ENCODE measurements around the gene SH3PXD2B. TPM values are rescaled to one million over a fixed set of nuclear protein-coding genes. Genes with fewer than 3 reads are reported as not detected.

SH3PXD2B gene
- total RNA-seq, 1 donor from 2014 or later, result 74.1 TPM

- H3K9me3 Mint-ChIP-seq (ENCODE audit: unreplicated experiment), result no peaks in the 10 kb centered on the region
- H3K27ac Mint-ChIP-seq (ENCODE audit: unreplicated experiment), result no peak overlapping the region
- no peak overlapping the region for H3K4me3 Mint-ChIP-seq (ENCODE audit: unreplicated experiment)
- no peak for TF ChIP-seq CTCF (IDR thresholded peaks at IDR 0.05; ENCODE audit: unreplicated experiment)
- no peak for DNase-seq (ENCODE audit: low spot score)
- peaks cover 10% of the 10 kb centered on the region for H3K27me3 Mint-ChIP-seq (ENCODE audit: unreplicated experiment)
- no peaks in the 10 kb centered on the region for H3K4me1 Mint-ChIP-seq (ENCODE audit: unreplicated experiment)
- H3K36me3 Mint-ChIP-seq (ENCODE audit: low read depth, unreplicated experiment), result peaks cover 50% of the 10 kb centered on the region
Observed at GRCh38 chr5:172342918-172343317, 111.4 kb downstream of the SH3PXD2B start.

GRCh38 chr5:172339264-172340180 lies 114.8 kb downstream of the SH3PXD2B start:
- no peak for DNase-seq (ENCODE audit: low spot score)
- no peaks in the 10 kb centered on the region for H3K9me3 Mint-ChIP-seq (ENCODE audit: unreplicated experiment)
- peaks cover 40% of the 10 kb centered on the region for H3K36me3 Mint-ChIP-seq (ENCODE audit: low read depth, unreplicated experiment)
- H3K4me3 Mint-ChIP-seq (ENCODE audit: unreplicated experiment), result no peak overlapping the region
- no peak for TF ChIP-seq CTCF (IDR thresholded peaks at IDR 0.05; ENCODE audit: unreplicated experiment)
- H3K27ac Mint-ChIP-seq (ENCODE audit: unreplicated experiment), result no peak overlapping the region
- peaks cover 7% of the 10 kb centered on the region for H3K27me3 Mint-ChIP-seq (ENCODE audit: unreplicated experiment)
- H3K4me1 Mint-ChIP-seq (ENCODE audit: unreplicated experiment), result no peaks in the 10 kb centered on the region

- no peak for DNase-seq (ENCODE audit: low spot score)
- H3K36me3 Mint-ChIP-seq (ENCODE audit: low read depth, unreplicated experiment), result peaks cover 28% of the 10 kb centered on the region
- no peak overlapping the region for H3K4me3 Mint-ChIP-seq (ENCODE audit: unreplicated experiment)
- no peak for TF ChIP-seq CTCF (IDR thresholded peaks at IDR 0.05; ENCODE audit: unreplicated experiment)
- H3K4me1 Mint-ChIP-seq (ENCODE audit: unreplicated experiment), result no peaks in the 10 kb centered on the region
- H3K9me3 Mint-ChIP-seq (ENCODE audit: unreplicated experiment), result no peaks in the 10 kb centered on the region
- no peak overlapping the region for H3K27ac Mint-ChIP-seq (ENCODE audit: unreplicated experiment)
- H3K27me3 Mint-ChIP-seq (ENCODE audit: unreplicated experiment), result peaks cover 7% of the 10 kb centered on the region
Observed at GRCh38 chr5:172336676-172337285, 117.5 kb downstream of the SH3PXD2B start.

- Mint-ChIP-seq H3K36me3 (ENCODE audit: low read depth, unreplicated experiment) (peaks cover 26% of the 10 kb centered on the region), H3K27ac (ENCODE audit: unreplicated experiment) (no peak overlapping the region), H3K4me3 (ENCODE audit: unreplicated experiment) (no peak overlapping the region), H3K9me3 (ENCODE audit: unreplicated experiment) (no peaks in the 10 kb centered on the region), H3K4me1 (ENCODE audit: unreplicated experiment) (no peaks in the 10 kb centered on the region), H3K27me3 (ENCODE audit: unreplicated experiment) (peaks cover 5% of the 10 kb centered on the region)
- no peak for TF ChIP-seq CTCF (IDR thresholded peaks at IDR 0.05; ENCODE audit: unreplicated experiment)
- DNase-seq (ENCODE audit: low spot score), result no peak
Observed at GRCh38 chr5:172336264-172336663, 118.1 kb downstream of the SH3PXD2B start.

GRCh38 chr5:172335721-172336120 lies 118.6 kb downstream of the SH3PXD2B start:
- peaks cover 21% of the 10 kb centered on the region for H3K36me3 Mint-ChIP-seq (ENCODE audit: low read depth, unreplicated experiment)
- no peaks in the 10 kb centered on the region for H3K9me3 Mint-ChIP-seq (ENCODE audit: unreplicated experiment)
- peaks cover 3% of the 10 kb centered on the region for H3K27me3 Mint-ChIP-seq (ENCODE audit: unreplicated experiment)
- H3K27ac Mint-ChIP-seq (ENCODE audit: unreplicated experiment), result no peak overlapping the region
- no peak for TF ChIP-seq CTCF (IDR thresholded peaks at IDR 0.05; ENCODE audit: unreplicated experiment)
- H3K4me3 Mint-ChIP-seq (ENCODE audit: unreplicated experiment), result no peak overlapping the region
- no peaks in the 10 kb centered on the region for H3K4me1 Mint-ChIP-seq (ENCODE audit: unreplicated experiment)
- DNase-seq (ENCODE audit: low spot score), result no peak

All from endothelial cell (in vitro differentiated cells).